PC-9 (cell line): ENCODE measurements around the gene DHX30. TPM values are rescaled to one million over a fixed set of nuclear protein-coding genes. Genes with fewer than 3 reads are reported as not detected.

Experiments
- BruUV-seq: library from RNA; stranded (reverse); fragments of 400-500 nt; replicated peaks from 2 replicates; lab custom pipeline; 2021; lab: Mats Ljungman, UMichigan
- CTCF ChIA-PET: fragments of 300-600 bp; sonication (Branson Sonifier 250); formaldehyde crosslinking; loops from one replicate; lab custom pipeline; 2022; ENCODE audit warnings: antibody characterized with exemption; lab: Charles Lee
- POLR2A ChIA-PET: fragments of 300-600 bp; sonication (Branson Sonifier 250); formaldehyde crosslinking; loops from one replicate; lab custom pipeline; 2022; ENCODE audit warnings: antibody characterized with exemption; ENCODE audit not compliant: unreplicated experiment; lab: Charles Lee
- DNase-seq, 2 experiments: peaks; one replicate each; pipeline versions ENCODE4 v3.0.0 to v3.0.0-alpha.2; 2015 to 2022; ENCODE audit warnings: mixed read lengths in 1 of 2
- H2AFZ ChIP-seq: fragments of 200-600 bp; sonication (generic); 2 replicates; pipeline ENCODE4 v1.8.1; 2017; ENCODE audit warnings: antibody characterized with exemption
- H3F3A ChIP-seq: fragments of 200-600 bp; sonication (generic); 2 replicates; pipeline ENCODE4 v1.8.1; 2017; ENCODE audit warnings: antibody characterized with exemption, mild to moderate bottlenecking, low read depth; ENCODE audit not compliant: insufficient read depth
- H3K27ac ChIP-seq: fragments of 200-600 bp; sonication (generic); 2 replicates; pipeline ENCODE4 v1.6.1; 2016; ENCODE audit warnings: mixed run types
- H3K27me3 ChIP-seq: fragments of 200-600 bp; sonication (generic); 2 replicates; pipeline ENCODE4 v1.6.1; 2016; ENCODE audit warnings: low read depth, mixed run types; ENCODE audit not compliant: insufficient read depth
- H3K36me3 ChIP-seq: fragments of 200-600 bp; sonication (generic); 2 replicates; pipeline ENCODE4 v1.6.1; 2016; ENCODE audit warnings: low read depth, mixed run types
- H3K4me1 ChIP-seq: fragments of 200-600 bp; sonication (generic); replicated peaks from 2 replicates; pipeline ENCODE4 v1.6.1; 2016; ENCODE audit warnings: mixed run types; ENCODE audit not compliant: insufficient read depth
- H3K4me2 ChIP-seq: fragments of 200-600 bp; sonication (generic); 2 replicates; pipeline ENCODE4 v1.6.1; 2017; ENCODE audit warnings: mixed run types
- H3K4me3 ChIP-seq: fragments of 200-600 bp; sonication (generic); 2 replicates; pipeline ENCODE4 v1.6.1; 2016; ENCODE audit warnings: mixed run types
- H3K79me2 ChIP-seq: fragments of 200-600 bp; sonication (generic); 2 replicates; pipeline ENCODE4 v1.6.1; 2017; ENCODE audit warnings: low read depth, mixed run types
- H3K9me2 ChIP-seq: fragments of 200-600 bp; sonication (generic); 2 replicates; pipeline ENCODE4 v1.8.1; 2017; ENCODE audit warnings: mild to moderate bottlenecking; ENCODE audit not compliant: insufficient read depth
- H3K9me3 ChIP-seq: fragments of 200-600 bp; sonication (generic); 2 replicates; pipeline ENCODE4 v1.8.1; 2016; ENCODE audit warnings: low read depth; ENCODE audit not compliant: insufficient read depth
- H4K20me1 ChIP-seq: fragments of 200-600 bp; sonication (generic); 2 replicates; pipeline ENCODE4 v1.8.1; 2017; ENCODE audit not compliant: insufficient read depth
- EZH2 ChIP-seq: fragments of 200-600 bp; sonication (generic); IDR thresholded peaks from 2 replicates; pipeline ENCODE4 v1.8.0; 2017; ENCODE audit warnings: antibody characterized with exemption, low read depth
- intact Hi-C: fragments of 100-400 bp; cut with micrococcal nuclease; formaldehyde crosslinking; loops from one replicate; pipeline ENCODE4 v1.10.0; 2022; ENCODE audit not compliant: unreplicated experiment
- total RNA-seq: library from RNA; stranded (reverse); gene quantifications from 2 replicates; pipeline ENCODE4 v1.2.3, GENCODE V29; 2021
- TF ChIP-seq, protein P1 (sequence below): fragments of 200-600 bp; sonication (generic); conservative IDR thresholded peaks from 2 replicates; pipeline ENCODE4 v1.6.1; 2017; ENCODE audit warnings: mixed run types, antibody characterized with exemption, mild to moderate bottlenecking, moderate library complexity

DHX30 gene
- total RNA-seq, 1 experiment from 2014 or later, result 60.2 TPM

DNA sequence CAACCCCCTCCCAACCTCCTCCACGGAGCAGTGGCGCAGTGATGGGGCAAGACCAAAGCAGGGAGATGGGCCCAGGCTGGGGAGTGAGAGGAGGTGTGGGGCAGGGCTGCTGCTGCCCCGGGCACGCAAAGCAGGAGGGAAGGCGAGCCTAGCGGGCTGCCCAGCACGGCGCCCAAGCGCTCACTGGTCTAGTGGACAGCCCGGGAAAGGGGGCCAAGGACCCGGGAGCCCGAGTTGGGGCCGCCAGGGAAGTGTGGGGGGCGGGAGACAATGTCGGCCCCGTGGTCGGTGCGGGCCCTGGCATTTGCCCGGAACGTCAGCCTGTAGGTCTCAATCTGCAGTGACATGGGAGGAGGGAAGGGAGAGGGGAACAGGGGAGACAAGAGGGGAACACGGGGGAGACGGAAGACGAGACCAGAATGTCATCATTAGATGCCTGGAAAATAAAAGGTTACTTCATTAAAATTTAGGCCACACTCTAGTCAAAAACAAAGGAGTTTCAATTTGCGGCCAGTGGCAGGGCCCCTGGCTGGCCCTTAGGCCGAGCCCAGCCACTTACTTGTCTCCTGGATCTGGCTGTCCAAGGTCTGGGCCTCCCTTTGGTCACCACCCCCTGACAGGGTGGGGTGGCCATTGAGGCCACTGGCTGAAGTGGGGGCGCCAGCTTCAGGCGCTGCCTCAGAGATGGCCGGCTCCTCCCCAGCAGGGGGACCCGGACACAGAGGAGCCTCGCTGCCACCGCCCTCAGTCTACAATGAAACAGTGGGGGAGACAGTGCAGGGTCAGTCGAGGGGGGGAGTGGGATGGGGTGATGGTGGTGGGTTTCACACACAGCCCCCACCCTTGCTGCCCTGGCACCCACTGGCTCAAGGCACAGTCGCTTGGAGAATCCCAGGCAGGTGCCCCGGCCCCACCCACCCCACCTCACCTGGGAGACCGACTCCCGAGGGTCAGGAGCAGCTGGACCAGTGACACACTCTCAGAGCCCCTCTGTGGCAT is 50.0 kb downstream of the DHX30 start:
- CTCF ChIA-PET, result no interaction called here

DNA sequence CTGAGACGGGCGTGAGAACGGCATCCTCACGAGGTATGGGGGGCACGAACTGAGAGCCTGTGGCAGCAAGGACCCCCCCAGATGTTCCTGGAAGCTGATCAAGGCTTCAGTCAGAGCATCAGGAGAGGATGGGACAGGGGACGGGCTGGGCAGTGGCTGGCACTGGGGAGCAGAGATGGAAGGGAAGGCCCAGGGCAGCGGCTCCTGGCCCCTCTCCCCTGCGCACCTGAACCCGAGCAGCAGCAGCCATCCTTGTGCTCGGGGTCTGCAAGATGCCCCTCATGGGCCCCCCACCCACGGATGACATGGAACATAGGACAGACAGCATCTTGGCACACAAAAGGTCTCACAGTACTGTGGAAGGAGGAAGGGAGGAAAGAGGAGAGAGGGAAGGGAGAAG is 51.3 kb downstream of the DHX30 start:
- no peak for TF ChIP-seq EZH2
- TF ChIP-seq, protein P1, sequence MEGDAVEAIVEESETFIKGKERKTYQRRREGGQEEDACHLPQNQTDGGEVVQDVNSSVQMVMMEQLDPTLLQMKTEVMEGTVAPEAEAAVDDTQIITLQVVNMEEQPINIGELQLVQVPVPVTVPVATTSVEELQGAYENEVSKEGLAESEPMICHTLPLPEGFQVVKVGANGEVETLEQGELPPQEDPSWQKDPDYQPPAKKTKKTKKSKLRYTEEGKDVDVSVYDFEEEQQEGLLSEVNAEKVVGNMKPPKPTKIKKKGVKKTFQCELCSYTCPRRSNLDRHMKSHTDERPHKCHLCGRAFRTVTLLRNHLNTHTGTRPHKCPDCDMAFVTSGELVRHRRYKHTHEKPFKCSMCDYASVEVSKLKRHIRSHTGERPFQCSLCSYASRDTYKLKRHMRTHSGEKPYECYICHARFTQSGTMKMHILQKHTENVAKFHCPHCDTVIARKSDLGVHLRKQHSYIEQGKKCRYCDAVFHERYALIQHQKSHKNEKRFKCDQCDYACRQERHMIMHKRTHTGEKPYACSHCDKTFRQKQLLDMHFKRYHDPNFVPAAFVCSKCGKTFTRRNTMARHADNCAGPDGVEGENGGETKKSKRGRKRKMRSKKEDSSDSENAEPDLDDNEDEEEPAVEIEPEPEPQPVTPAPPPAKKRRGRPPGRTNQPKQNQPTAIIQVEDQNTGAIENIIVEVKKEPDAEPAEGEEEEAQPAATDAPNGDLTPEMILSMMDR, result no peak
- CTCF ChIA-PET, result no interaction called here

More for the DNA sequence above, 50.0 kb downstream of the DHX30 start:
- TF ChIP-seq, protein P1, result no peak
- TF ChIP-seq EZH2, result no peak
- no peak for DNase-seq
- no peaks in the 10 kb centered on the region for H3K36me3 ChIP-seq
- BruUV-seq, result no TSS peak
- no peak overlapping the region for H2AFZ ChIP-seq
- H3K4me1 ChIP-seq, result no peaks in the 10 kb centered on the region
- H3K9me2 ChIP-seq, result no peaks in the 10 kb centered on the region
- POLR2A ChIA-PET, result no interaction called here
- intact Hi-C loops, result no loop called here
- no peaks in the 10 kb centered on the region for H3K27me3 ChIP-seq
- no peaks in the 10 kb centered on the region for H3K79me2 ChIP-seq
- H3K4me2 ChIP-seq, result no peak overlapping the region
- peaks cover 6% of the 10 kb centered on the region; the same call in 1 of the 2 replicates for H4K20me1 ChIP-seq
- peaks cover 20% of the 10 kb centered on the region; the same call in 1 of the 2 replicates for H3F3A ChIP-seq
- no peak overlapping the region for H3K27ac ChIP-seq
- H3K9me3 ChIP-seq, result no peaks in the 10 kb centered on the region
- H3K4me3 ChIP-seq, result no peak overlapping the region

DNA sequence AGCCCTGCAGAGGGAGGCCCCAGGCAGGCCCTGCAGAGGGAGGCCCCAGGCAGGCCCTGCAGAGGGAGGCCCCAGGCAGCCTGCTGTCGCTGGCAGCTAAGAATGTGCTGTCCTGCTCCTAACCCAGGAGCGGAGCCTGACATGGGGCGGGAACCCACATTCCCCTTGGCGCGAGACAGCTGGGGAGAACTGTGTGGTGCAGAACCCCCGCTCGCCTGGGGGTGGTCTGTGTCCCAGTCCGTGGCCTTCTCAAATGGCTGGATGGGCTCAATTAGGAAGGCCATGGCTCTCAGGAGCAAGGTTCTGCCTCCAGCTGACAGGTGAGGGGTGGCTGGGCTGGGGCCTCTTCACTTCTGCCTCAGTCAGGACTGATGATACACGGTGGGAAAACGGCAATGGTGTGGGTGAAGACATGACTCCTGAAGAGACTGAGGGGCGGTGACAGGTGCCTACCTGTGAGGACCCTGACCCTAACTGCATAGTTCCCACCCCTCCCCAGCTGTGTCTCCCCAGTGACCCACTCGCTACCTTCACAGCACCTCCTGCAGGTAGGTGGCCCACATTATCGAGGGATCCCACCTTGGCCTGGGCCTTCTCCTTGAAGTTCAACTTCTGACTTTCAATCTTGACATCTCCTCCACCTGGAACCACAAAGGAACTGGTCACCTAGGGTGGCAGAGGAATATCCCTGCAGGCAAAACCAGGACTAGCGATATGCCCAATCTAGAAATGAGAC is 52.0 kb downstream of the DHX30 start:
- intact Hi-C loops, result no loop called here
- H2AFZ ChIP-seq, result no peak overlapping the region
- no peaks in the 10 kb centered on the region for H3K4me1 ChIP-seq
- TF ChIP-seq, protein P1, result no peak
- TF ChIP-seq EZH2, result no peak
- no peaks in the 10 kb centered on the region for H3K36me3 ChIP-seq
- BruUV-seq, result no TSS peak
- ChIA-PET POLR2A (no interaction called here), CTCF (no interaction called here)
- H3K9me3 ChIP-seq, result no peaks in the 10 kb centered on the region
- no peak overlapping the region for H3K27ac ChIP-seq
- H3K27me3 ChIP-seq, result no peaks in the 10 kb centered on the region
- H3F3A ChIP-seq, result peaks cover 20% of the 10 kb centered on the region; the same call in 1 of the 2 replicates
- no peaks in the 10 kb centered on the region for H3K9me2 ChIP-seq
- H3K4me3 ChIP-seq, result no peak overlapping the region
- no peak for DNase-seq
- no peak overlapping the region for H3K4me2 ChIP-seq
- H3K79me2 ChIP-seq, result no peaks in the 10 kb centered on the region
- peaks cover 6% of the 10 kb centered on the region; the same call in 1 of the 2 replicates for H4K20me1 ChIP-seq

More for the DNA sequence above, 51.3 kb downstream of the DHX30 start:
- no peaks in the 10 kb centered on the region for H3K4me1 ChIP-seq
- peaks cover 6% of the 10 kb centered on the region; the same call in 1 of the 2 replicates for H4K20me1 ChIP-seq
- BruUV-seq, result no TSS peak
- intact Hi-C loops, result no loop called here
- H3K4me3 ChIP-seq, result no peak overlapping the region
- H3K27me3 ChIP-seq, result no peaks in the 10 kb centered on the region
- no peaks in the 10 kb centered on the region for H3K36me3 ChIP-seq
- H2AFZ ChIP-seq, result no peak overlapping the region
- H3K27ac ChIP-seq, result no peak overlapping the region
- no peaks in the 10 kb centered on the region for H3K79me2 ChIP-seq
- H3K4me2 ChIP-seq, result no peak overlapping the region
- H3K9me3 ChIP-seq, result no peaks in the 10 kb centered on the region
- H3K9me2 ChIP-seq, result no peaks in the 10 kb centered on the region
- POLR2A ChIA-PET, result no interaction called here
- H3F3A ChIP-seq, result peaks cover 20% of the 10 kb centered on the region; the same call in 1 of the 2 replicates
- DNase-seq, result no peak
